Liver (tissue), 3 donors: ENCODE data around the gene NEK8.

Experiments
- GABPA ChIP-seq, 2 donors: IDR thresholded peaks in 1 of 2; conservative IDR thresholded peaks in 1 of 2; 2 replicates each; pipeline ENCODE4 v1.6.1; 2016; ENCODE audit warnings: antibody characterized with exemption in 2 of 2, mild to moderate bottlenecking in 1 of 2, moderate library complexity in 1 of 2
- JUND ChIP-seq, 2 donors: IDR thresholded peaks; 2 replicates each; pipeline ENCODE4 v1.6.1; 2016; ENCODE audit warnings: antibody characterized with exemption in 2 of 2
- NR2F2 ChIP-seq: IDR thresholded peaks from 2 replicates; pipeline ENCODE4 v1.6.1; 2016; ENCODE audit warnings: antibody characterized with exemption
- TAF1 ChIP-seq: conservative IDR thresholded peaks from 2 replicates; pipeline ENCODE4 v1.6.1; 2016; ENCODE audit warnings: antibody characterized with exemption, mild to moderate bottlenecking
- YY1 ChIP-seq: IDR thresholded peaks from 2 replicates; pipeline ENCODE4 v1.6.1; 2016; ENCODE audit warnings: antibody characterized with exemption, mild to moderate bottlenecking
- TF ChIP-seq, protein P1 (sequence below): fragments of 150-350 bp; IDR thresholded peaks from 2 replicates; pipeline ENCODE4 v1.5.1; 2017; ENCODE audit warnings: improper control_type of control experiment, low read depth, low read length; ENCODE audit not compliant: missing input control
- TF ChIP-seq, protein P2 (sequence below): IDR thresholded peaks from 2 replicates; pipeline ENCODE4 v1.6.1; 2016; ENCODE audit warnings: antibody characterized with exemption
- TF ChIP-seq, protein P3 (sequence below): IDR thresholded peaks from 2 replicates; pipeline ENCODE4 v1.6.1; 2016; ENCODE audit warnings: antibody characterized with exemption, mild to moderate bottlenecking
- donor health status: healthy.
- donor health status: healthy.

DNA sequence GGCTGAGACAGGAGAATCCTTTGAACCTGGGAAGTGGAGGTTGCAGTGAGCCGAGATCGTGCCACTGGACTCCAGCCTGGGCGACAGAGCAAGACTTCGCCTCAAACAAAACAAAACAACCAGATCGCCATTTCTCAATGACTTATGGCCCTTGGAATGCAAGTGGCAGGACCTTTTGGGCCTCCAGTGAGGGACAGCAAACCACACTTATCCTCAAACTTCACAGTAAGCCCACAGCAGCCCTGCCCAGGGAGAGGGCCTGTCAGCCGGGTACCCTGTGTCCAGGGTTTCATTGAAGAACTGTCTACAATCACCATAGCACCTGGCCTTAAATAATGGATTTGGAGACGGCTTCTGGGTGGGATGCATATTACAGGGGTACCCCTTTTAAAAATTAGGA lies 26.9 kb downstream of the NEK8 start:
- TF ChIP-seq NR2F2 (no peak), GABPA (IDR thresholded peaks at IDR 0.05 in 1 of 2, conservative IDR thresholded peaks at IDR 0.05 in 1 of 2) (no peak), YY1 (no peak), JUND (IDR thresholded peaks at IDR 0.05) (no peak), TAF1 (no peak)
- TF ChIP-seq, protein P1, sequence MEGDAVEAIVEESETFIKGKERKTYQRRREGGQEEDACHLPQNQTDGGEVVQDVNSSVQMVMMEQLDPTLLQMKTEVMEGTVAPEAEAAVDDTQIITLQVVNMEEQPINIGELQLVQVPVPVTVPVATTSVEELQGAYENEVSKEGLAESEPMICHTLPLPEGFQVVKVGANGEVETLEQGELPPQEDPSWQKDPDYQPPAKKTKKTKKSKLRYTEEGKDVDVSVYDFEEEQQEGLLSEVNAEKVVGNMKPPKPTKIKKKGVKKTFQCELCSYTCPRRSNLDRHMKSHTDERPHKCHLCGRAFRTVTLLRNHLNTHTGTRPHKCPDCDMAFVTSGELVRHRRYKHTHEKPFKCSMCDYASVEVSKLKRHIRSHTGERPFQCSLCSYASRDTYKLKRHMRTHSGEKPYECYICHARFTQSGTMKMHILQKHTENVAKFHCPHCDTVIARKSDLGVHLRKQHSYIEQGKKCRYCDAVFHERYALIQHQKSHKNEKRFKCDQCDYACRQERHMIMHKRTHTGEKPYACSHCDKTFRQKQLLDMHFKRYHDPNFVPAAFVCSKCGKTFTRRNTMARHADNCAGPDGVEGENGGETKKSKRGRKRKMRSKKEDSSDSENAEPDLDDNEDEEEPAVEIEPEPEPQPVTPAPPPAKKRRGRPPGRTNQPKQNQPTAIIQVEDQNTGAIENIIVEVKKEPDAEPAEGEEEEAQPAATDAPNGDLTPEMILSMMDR: no peak
- TF ChIP-seq, protein P2, sequence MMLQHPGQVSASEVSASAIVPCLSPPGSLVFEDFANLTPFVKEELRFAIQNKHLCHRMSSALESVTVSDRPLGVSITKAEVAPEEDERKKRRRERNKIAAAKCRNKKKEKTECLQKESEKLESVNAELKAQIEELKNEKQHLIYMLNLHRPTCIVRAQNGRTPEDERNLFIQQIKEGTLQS: no peak
- TF ChIP-seq, protein P3, sequence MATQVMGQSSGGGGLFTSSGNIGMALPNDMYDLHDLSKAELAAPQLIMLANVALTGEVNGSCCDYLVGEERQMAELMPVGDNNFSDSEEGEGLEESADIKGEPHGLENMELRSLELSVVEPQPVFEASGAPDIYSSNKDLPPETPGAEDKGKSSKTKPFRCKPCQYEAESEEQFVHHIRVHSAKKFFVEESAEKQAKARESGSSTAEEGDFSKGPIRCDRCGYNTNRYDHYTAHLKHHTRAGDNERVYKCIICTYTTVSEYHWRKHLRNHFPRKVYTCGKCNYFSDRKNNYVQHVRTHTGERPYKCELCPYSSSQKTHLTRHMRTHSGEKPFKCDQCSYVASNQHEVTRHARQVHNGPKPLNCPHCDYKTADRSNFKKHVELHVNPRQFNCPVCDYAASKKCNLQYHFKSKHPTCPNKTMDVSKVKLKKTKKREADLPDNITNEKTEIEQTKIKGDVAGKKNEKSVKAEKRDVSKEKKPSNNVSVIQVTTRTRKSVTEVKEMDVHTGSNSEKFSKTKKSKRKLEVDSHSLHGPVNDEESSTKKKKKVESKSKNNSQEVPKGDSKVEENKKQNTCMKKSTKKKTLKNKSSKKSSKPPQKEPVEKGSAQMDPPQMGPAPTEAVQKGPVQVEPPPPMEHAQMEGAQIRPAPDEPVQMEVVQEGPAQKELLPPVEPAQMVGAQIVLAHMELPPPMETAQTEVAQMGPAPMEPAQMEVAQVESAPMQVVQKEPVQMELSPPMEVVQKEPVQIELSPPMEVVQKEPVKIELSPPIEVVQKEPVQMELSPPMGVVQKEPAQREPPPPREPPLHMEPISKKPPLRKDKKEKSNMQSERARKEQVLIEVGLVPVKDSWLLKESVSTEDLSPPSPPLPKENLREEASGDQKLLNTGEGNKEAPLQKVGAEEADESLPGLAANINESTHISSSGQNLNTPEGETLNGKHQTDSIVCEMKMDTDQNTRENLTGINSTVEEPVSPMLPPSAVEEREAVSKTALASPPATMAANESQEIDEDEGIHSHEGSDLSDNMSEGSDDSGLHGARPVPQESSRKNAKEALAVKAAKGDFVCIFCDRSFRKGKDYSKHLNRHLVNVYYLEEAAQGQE: no peak
